ENCODE results near the gene ADAMTS18.
"Not testable (repeated sequence)": the region's sequence is repeated elsewhere in the genome, so short reads cannot be mapped to it uniquely, and the experiment has no call there.

ADAMTS18 gene

GRCh38 chr16:77275303-77275702 is 159.5 kb downstream of the ADAMTS18 start:
- DNase-seq, result not testable (repeated sequence)

- no peak for DNase-seq
These were observed 161.0 kb downstream of the ADAMTS18 start for GRCh38 chr16:77273815-77274214.

GRCh38 chr16:77271532-77272426 is 163.1 kb downstream of the ADAMTS18 start:
- no peak for DNase-seq

GRCh38 chr16:77266185-77266584 is 168.6 kb downstream of the ADAMTS18 start:
- not testable (repeated sequence) for DNase-seq

- no peak for DNase-seq
These were observed 171.9 kb downstream of the ADAMTS18 start for GRCh38 chr16:77262971-77263370.

GRCh38 chr16:77250400-77250799 is 184.4 kb downstream of the ADAMTS18 start:
- no peak for DNase-seq

GRCh38 chr16:77246150-77246549 is 188.7 kb downstream of the ADAMTS18 start:
- no peak for DNase-seq

GRCh38 chr16:77242471-77242870 is 192.4 kb downstream of the ADAMTS18 start:
- DNase-seq, result not testable (repeated sequence)

GRCh38 chr16:77238593-77238992 is 196.2 kb downstream of the ADAMTS18 start:
- no peak for DNase-seq

- peak; percentile 87 for DNase-seq
These were observed 198.7 kb downstream of the ADAMTS18 start for GRCh38 chr16:77236063-77236511.

- DNase-seq, result no peak
These were observed 200.2 kb downstream of the ADAMTS18 start for GRCh38 chr16:77234611-77235010.

GRCh38 chr16:77233799-77234519 is 200.9 kb downstream of the ADAMTS18 start:
- DNase-seq, result no peak

Data from activated naive CD4-positive, alpha-beta T cell treated with anti-CD3 and anti-CD28 coated beads, Interleukin-2, amount 50 U/mL, for 16 hours (primary cell).